Adrenal gland (tissue), 5 donors: ENCODE measurements around the gene TRMT2A.

Experiments used
- POLR2A ChIP-seq, 2 donors: fragments of 450-650 bp; IDR thresholded peaks; one replicate each; pipeline ENCODE4 v1.6.1; 2017; ENCODE audit warnings: antibody characterized with exemption in 2 of 2, mild to moderate bottlenecking in 2 of 2, moderate library complexity in 1 of 2
- TF ChIP-seq, protein P1 (sequence below), 6 experiments: fragments of 450-650 bp in 4 of 6; fragments of 200-600 bp in 2 of 6; sonication (generic) in 1 of 6; IDR thresholded peaks; 1 replicate in 5 of 6; 2 replicates in 1 of 6; pipeline versions ENCODE4 v1.5.1 to v1.8.0; 2016 to 2021; ENCODE audit warnings: antibody characterized with exemption in 6 of 6, mild to moderate bottlenecking in 2 of 6, moderate library complexity in 1 of 6
- donor health status: DM: no; HTN: no; CAD: no.

DNA sequence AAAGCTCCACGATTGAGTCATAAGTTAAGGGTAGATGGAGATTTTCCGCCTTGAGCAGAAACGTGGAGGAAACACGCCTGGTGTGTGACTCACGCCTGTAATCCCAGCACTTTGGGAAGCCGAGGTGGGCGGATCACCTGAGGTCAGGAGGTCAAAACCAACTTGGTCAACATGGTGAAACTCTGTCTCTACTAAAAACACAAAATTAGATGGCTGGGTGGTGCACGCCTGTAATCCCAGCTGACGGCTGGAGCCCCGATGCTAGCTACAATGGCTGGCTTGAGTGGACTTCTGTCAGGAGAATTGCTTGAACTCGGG lies 54.3 kb downstream of the TRMT2A start:
- TF ChIP-seq, protein P1, sequence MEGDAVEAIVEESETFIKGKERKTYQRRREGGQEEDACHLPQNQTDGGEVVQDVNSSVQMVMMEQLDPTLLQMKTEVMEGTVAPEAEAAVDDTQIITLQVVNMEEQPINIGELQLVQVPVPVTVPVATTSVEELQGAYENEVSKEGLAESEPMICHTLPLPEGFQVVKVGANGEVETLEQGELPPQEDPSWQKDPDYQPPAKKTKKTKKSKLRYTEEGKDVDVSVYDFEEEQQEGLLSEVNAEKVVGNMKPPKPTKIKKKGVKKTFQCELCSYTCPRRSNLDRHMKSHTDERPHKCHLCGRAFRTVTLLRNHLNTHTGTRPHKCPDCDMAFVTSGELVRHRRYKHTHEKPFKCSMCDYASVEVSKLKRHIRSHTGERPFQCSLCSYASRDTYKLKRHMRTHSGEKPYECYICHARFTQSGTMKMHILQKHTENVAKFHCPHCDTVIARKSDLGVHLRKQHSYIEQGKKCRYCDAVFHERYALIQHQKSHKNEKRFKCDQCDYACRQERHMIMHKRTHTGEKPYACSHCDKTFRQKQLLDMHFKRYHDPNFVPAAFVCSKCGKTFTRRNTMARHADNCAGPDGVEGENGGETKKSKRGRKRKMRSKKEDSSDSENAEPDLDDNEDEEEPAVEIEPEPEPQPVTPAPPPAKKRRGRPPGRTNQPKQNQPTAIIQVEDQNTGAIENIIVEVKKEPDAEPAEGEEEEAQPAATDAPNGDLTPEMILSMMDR (IDR thresholded peaks at IDR 0.05), result no peak
- TF ChIP-seq POLR2A (IDR thresholded peaks at IDR 0.05), result no peak
